Glutamatergic neuron (in vitro differentiated cells): ENCODE results near the gene DLL4. TPM values are rescaled to one million over a fixed set of nuclear protein-coding genes. Genes with fewer than 3 reads are reported as not detected.
A peak's percentile ranks its signal among the peaks of the same experiment; 100 is the strongest.

ENCODE experiments used
- DNase-seq: peaks from one replicate; pipeline ENCODE4 v3.0.0; 2022
- H3K27ac Mint-ChIP-seq: one replicate; pipeline ENCODE4 v1.8.0; 2020; ENCODE audit warnings: mild to moderate bottlenecking, mixed read lengths, inconsistent platforms; ENCODE audit not compliant: unreplicated experiment
- H3K27me3 Mint-ChIP-seq: one replicate; pipeline ENCODE4 v1.8.0; 2020; ENCODE audit warnings: mild to moderate bottlenecking, moderate library complexity, mixed read lengths, inconsistent platforms; ENCODE audit not compliant: unreplicated experiment
- H3K36me3 Mint-ChIP-seq: one replicate; pipeline ENCODE4 v1.8.0; 2020; ENCODE audit warnings: mild to moderate bottlenecking, mixed read lengths, inconsistent platforms; ENCODE audit not compliant: unreplicated experiment
- H3K4me1 Mint-ChIP-seq: one replicate; pipeline ENCODE4 v1.8.0; 2020; ENCODE audit warnings: mild to moderate bottlenecking, low read depth, mixed read lengths, inconsistent platforms; ENCODE audit not compliant: unreplicated experiment
- H3K4me3 Mint-ChIP-seq: one replicate; pipeline ENCODE4 v1.8.0; 2020; ENCODE audit warnings: mild to moderate bottlenecking, mixed read lengths, inconsistent platforms; ENCODE audit not compliant: unreplicated experiment
- H3K9me3 Mint-ChIP-seq: one replicate; pipeline ENCODE4 v1.8.0; 2020; ENCODE audit warnings: mild to moderate bottlenecking, moderate library complexity, mixed read lengths, inconsistent platforms; ENCODE audit not compliant: unreplicated experiment
- CTCF ChIP-seq: fragments of 200-600 bp; sonication (generic); IDR thresholded peaks from one replicate; pipeline ENCODE4 v1.5.0; 2021; ENCODE audit not compliant: partially characterized antibody, unreplicated experiment
- total RNA-seq: library from RNA; stranded (reverse); fragmentation: NEBNext Ultra II Directional; extraction: Animal tissue kit (Norgen Biotek cat#: 25700); gene quantifications from one replicate; pipeline ENCODE4 v1.2.1, GENCODE V29; 2021; ENCODE audit not compliant: unreplicated experiment

DLL4 gene
- total RNA-seq, 1 donor from 2014 or later = 12.5 TPM

- peaks cover 3% of the 10 kb centered on the region for H3K4me1 Mint-ChIP-seq
- H3K27ac Mint-ChIP-seq = no peak overlapping the region
- no peaks in the 10 kb centered on the region for H3K36me3 Mint-ChIP-seq
- DNase-seq = no peak
- H3K9me3 Mint-ChIP-seq = no peaks in the 10 kb centered on the region
- peaks cover 11% of the 10 kb centered on the region for H3K27me3 Mint-ChIP-seq
- TF ChIP-seq CTCF = no peak
- H3K4me3 Mint-ChIP-seq = no peak overlapping the region
Observed at GRCh38 chr15:40891138-40891537, 38.0 kb upstream of the DLL4 start.

- H3K4me1 Mint-ChIP-seq = peaks cover 3% of the 10 kb centered on the region
- no peaks in the 10 kb centered on the region for H3K9me3 Mint-ChIP-seq
- no peak overlapping the region for H3K4me3 Mint-ChIP-seq
- peak; percentile 66 for TF ChIP-seq CTCF
- H3K27ac Mint-ChIP-seq = no peak overlapping the region
- no peaks in the 10 kb centered on the region for H3K36me3 Mint-ChIP-seq
- peak; percentile 63 for DNase-seq
- peaks cover 11% of the 10 kb centered on the region for H3K27me3 Mint-ChIP-seq
Observed at GRCh38 chr15:40891810-40892446, 37.2 kb upstream of the DLL4 start.

GRCh38 chr15:40892447-40893012 lies 36.6 kb upstream of the DLL4 start:
- Mint-ChIP-seq H3K9me3 (no peaks in the 10 kb centered on the region), H3K4me3 (no peak overlapping the region), H3K27me3 (peaks cover 11% of the 10 kb centered on the region), H3K4me1 (peaks cover 3% of the 10 kb centered on the region), H3K36me3 (no peaks in the 10 kb centered on the region), H3K27ac (no peak overlapping the region)
- DNase-seq = no peak
- TF ChIP-seq CTCF = no peak

GRCh38 chr15:40893019-40893670 lies 36.0 kb upstream of the DLL4 start:
- Mint-ChIP-seq H3K27ac (no peak overlapping the region), H3K9me3 (no peaks in the 10 kb centered on the region), H3K4me1 (peaks cover 3% of the 10 kb centered on the region), H3K36me3 (no peaks in the 10 kb centered on the region), H3K4me3 (peak overlapping the region; percentile 97), H3K27me3 (peaks cover 11% of the 10 kb centered on the region)
- TF ChIP-seq CTCF = no peak
- DNase-seq = no peak
